Activated naive CD4-positive, alpha-beta T cell treated with anti-CD3 and anti-CD28 coated beads, Interleukin-2, amount 10 ng/mL, durations not matched to agents 7 days and 5 days (primary cell): Measurements from ENCODE around the gene NTN1.

Source experiments
- CTCF ChIA-PET: fragments of 350-600 bp; sonication (Branson Sonifier 250); formaldehyde crosslinking; loops from one replicate; lab custom pipeline; 2021; ENCODE audit warnings: antibody characterized with exemption; lab: Charles Lee
- DNase-seq: peaks from one replicate; pipeline ENCODE4 v3.0.0-alpha.2; 2020
- H3K27ac Mint-ChIP-seq: one replicate; pipeline ENCODE4 v1.8.0; 2021; ENCODE audit warnings: mild to moderate bottlenecking, moderate library complexity, mixed read lengths
- H3K27me3 Mint-ChIP-seq: one replicate; pipeline ENCODE4 v1.8.0; 2021; ENCODE audit warnings: mild to moderate bottlenecking, mixed read lengths
- H3K36me3 Mint-ChIP-seq: one replicate; pipeline ENCODE4 v1.8.0; 2021; ENCODE audit warnings: mixed read lengths
- H3K4me1 Mint-ChIP-seq: one replicate; pipeline ENCODE4 v1.8.0; 2021; ENCODE audit warnings: mixed read lengths
- H3K4me3 Mint-ChIP-seq: one replicate; pipeline ENCODE4 v1.8.0; 2021; ENCODE audit warnings: mild to moderate bottlenecking, moderate library complexity, mixed read lengths
- H3K9me3 Mint-ChIP-seq: one replicate; pipeline ENCODE4 v1.8.0; 2021; ENCODE audit warnings: mixed read lengths

NTN1 gene

GRCh38 chr17:9121186-9121820 lies 100.0 kb downstream of the NTN1 start:
- H3K27me3 Mint-ChIP-seq: peaks cover 3% of the 10 kb centered on the region
- no peaks in the 10 kb centered on the region for H3K4me1 Mint-ChIP-seq
- CTCF ChIA-PET: no interaction called here
- peaks cover 4% of the 10 kb centered on the region for H3K9me3 Mint-ChIP-seq
- no peaks in the 10 kb centered on the region for H3K36me3 Mint-ChIP-seq
- H3K4me3 Mint-ChIP-seq: no peak overlapping the region
- no peak for DNase-seq
- H3K27ac Mint-ChIP-seq: no peak overlapping the region

- H3K27me3 Mint-ChIP-seq: no peaks in the 10 kb centered on the region
- no peak overlapping the region for H3K4me3 Mint-ChIP-seq
- CTCF ChIA-PET: no interaction called here
Observed at GRCh38 chr17:9123594-9124553, 102.6 kb downstream of the NTN1 start.

DNA sequence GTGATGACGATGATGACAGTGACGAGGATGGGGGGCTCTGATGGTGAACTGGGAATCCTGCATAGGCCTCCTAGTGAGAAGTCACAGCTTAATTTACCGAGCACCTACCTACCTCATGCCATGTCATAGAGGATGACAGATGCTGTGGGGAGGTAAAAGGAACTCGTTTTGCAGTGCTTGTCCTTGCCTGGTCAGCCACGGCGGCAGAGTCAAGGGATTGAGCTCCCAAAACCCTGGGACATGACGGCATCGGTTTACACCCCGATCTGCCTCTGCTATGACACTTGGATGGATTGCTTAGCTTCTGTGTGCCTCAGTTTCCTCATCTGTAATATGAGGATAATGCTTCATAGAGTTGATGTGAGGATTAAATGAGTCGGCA lies 103.2 kb downstream of the NTN1 start:
- no peaks in the 10 kb centered on the region for H3K9me3 Mint-ChIP-seq
- no peak for DNase-seq
- H3K4me1 Mint-ChIP-seq: no peaks in the 10 kb centered on the region
- CTCF ChIA-PET: interaction anchor here (0.6 kb wide), 1 partner anchor 350 kb away, joined by 3 read pairs; no protein-coding TSS in a partner anchor
- H3K27me3 Mint-ChIP-seq: no peaks in the 10 kb centered on the region
- H3K27ac Mint-ChIP-seq: no peak overlapping the region
- H3K36me3 Mint-ChIP-seq: no peaks in the 10 kb centered on the region
- H3K4me3 Mint-ChIP-seq: no peak overlapping the region

More at GRCh38 chr17:9123594-9124553, 102.6 kb downstream of the NTN1 start:
- peaks cover under 1% of the 10 kb centered on the region for H3K9me3 Mint-ChIP-seq
- no peaks in the 10 kb centered on the region for H3K4me1 Mint-ChIP-seq
- H3K36me3 Mint-ChIP-seq: no peaks in the 10 kb centered on the region
- no peak overlapping the region for H3K27ac Mint-ChIP-seq
- no peak for DNase-seq

DNA sequence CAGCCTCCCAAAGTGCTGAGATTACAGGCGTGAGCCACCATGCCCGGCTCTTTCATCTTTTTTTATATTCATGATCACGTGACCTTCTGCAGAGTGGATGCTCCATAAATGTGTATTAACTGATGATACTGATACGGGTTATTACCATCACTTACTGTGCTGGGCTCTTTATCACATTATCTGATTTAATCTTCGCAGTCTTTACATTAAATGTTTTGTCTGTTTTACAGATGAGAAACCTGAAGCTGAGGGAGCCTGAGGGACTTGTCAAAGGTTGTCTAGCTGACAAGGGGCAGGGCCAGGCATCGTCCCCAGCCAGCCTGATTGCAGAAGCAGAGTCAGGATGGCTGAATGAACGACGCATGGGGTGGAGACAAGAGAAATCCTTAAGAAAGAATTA lies 104.4 kb downstream of the NTN1 start:
- Mint-ChIP-seq H3K4me3 (no peak overlapping the region), H3K4me1 (no peaks in the 10 kb centered on the region), H3K27me3 (no peaks in the 10 kb centered on the region), H3K36me3 (no peaks in the 10 kb centered on the region), H3K9me3 (no peaks in the 10 kb centered on the region), H3K27ac (no peak overlapping the region)
- CTCF ChIA-PET: no interaction called here
- DNase-seq: no peak

DNA sequence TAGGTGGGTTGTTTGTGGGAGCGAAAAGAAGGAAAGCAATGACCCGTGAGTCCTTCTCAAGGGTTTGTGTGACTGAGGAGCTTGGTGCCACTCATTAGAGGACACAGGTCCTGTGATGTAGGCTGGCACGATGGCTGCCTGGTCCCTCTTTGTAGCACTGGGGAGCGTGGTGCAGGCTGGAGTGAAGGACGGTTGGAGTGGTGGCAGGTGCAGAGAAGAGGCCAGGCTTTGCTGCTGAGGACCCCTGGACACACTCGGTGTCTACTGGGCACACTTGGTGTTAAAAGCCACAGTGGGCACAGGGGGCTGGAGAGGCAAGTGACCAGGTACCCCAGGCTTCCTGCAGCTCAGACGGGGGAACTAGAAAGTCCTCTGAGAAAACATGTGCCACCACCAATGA lies 106.0 kb downstream of the NTN1 start:
- H3K4me3 Mint-ChIP-seq: no peak overlapping the region
- H3K27me3 Mint-ChIP-seq: no peaks in the 10 kb centered on the region
- H3K27ac Mint-ChIP-seq: no peak overlapping the region
- H3K4me1 Mint-ChIP-seq: no peaks in the 10 kb centered on the region
- no peaks in the 10 kb centered on the region for H3K36me3 Mint-ChIP-seq
- DNase-seq: no peak
- H3K9me3 Mint-ChIP-seq: no peaks in the 10 kb centered on the region
- CTCF ChIA-PET: no interaction called here

DNA sequence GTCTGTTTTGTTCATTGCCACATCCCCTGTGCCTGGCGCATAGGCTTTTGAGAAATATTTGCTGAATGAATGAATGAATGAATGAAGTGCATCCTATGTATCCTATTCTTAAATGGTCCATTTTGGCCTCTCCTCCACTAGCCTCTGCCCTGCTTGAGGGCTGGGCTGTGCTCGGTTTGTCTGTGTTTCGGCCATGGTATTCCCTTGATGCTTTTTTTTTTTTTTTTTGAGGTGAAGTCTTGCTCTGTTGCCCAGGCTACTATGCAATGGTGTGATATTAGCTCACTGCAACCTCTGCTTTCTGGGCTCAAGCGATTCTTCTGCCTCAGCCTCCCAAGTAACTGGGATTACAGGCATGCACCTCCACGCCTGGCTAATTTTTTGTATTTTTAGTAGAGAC lies 110.1 kb downstream of the NTN1 start:
- H3K27ac Mint-ChIP-seq: no peak overlapping the region

DNA sequence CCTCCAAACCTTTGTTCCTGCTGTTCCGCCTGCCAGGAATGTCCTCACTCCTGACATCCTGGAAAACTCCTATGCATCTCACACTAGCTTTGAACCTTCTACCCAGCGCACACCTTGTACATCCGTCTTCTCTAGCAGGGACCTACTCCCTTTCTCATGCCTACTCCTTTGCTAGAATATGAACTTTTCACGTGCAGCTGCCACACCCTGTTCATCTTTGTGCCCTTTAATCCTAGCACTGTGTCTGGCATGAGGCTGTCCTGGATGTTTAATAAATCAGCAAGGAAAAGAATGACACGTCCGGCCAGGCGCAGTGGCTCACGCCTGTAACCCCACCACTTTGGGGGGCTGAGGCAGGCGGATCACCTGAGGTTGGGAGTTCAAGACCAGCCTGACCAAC lies 111.0 kb downstream of the NTN1 start:
- H3K27me3 Mint-ChIP-seq: no peaks in the 10 kb centered on the region
- no peak for DNase-seq
- no peak overlapping the region for H3K4me3 Mint-ChIP-seq
- CTCF ChIA-PET: no interaction called here
- no peaks in the 10 kb centered on the region for H3K36me3 Mint-ChIP-seq
- H3K27ac Mint-ChIP-seq: no peak overlapping the region
- H3K4me1 Mint-ChIP-seq: no peaks in the 10 kb centered on the region
- H3K9me3 Mint-ChIP-seq: no peaks in the 10 kb centered on the region

More for the DNA sequence above, 110.1 kb downstream of the NTN1 start:
- Mint-ChIP-seq H3K27me3 (no peaks in the 10 kb centered on the region), H3K4me3 (no peak overlapping the region), H3K9me3 (no peaks in the 10 kb centered on the region), H3K4me1 (no peaks in the 10 kb centered on the region), H3K36me3 (no peaks in the 10 kb centered on the region)
- CTCF ChIA-PET: no interaction called here
- DNase-seq: no peak

GRCh38 chr17:9132944-9133610 lies 111.8 kb downstream of the NTN1 start:
- Mint-ChIP-seq H3K27ac (no peak overlapping the region), H3K27me3 (no peaks in the 10 kb centered on the region), H3K4me3 (no peak overlapping the region), H3K9me3 (no peaks in the 10 kb centered on the region), H3K4me1 (no peaks in the 10 kb centered on the region), H3K36me3 (no peaks in the 10 kb centered on the region)
- CTCF ChIA-PET: interaction anchor here (0.9 kb wide), 1 partner anchor 18 kb away, joined by 3 read pairs; no protein-coding TSS in a partner anchor
- no peak for DNase-seq

DNA sequence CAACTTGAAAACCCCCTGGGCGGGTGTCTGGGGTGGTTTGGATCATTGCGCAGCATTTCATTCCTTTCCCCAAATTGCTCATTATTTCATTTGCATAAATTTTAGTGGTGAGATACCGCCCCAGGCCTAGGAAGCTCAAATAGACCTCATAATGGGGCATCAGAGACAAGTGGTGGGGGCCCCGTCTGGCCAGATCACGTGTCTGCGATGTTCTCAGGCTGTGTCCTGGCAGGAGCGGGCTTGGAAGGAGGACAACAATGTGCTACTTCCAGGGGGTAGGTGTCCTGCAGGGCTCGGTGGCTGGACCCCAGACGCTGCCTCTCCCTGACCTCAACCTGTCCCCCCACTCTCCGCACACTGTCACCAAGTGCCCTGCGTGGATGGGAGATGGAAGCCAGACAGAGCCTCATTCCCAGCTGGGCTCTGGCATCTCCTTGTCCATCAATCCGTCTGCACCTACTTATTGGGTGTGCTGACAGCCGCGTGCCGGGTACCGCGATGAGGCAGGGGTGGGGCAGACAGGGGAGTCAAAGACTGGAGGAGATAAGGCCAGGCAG lies 116.9 kb downstream of the NTN1 start:
- no peak overlapping the region for H3K4me3 Mint-ChIP-seq
- no peaks in the 10 kb centered on the region for H3K9me3 Mint-ChIP-seq
- no peaks in the 10 kb centered on the region for H3K4me1 Mint-ChIP-seq
- H3K27ac Mint-ChIP-seq: no peak overlapping the region
- no peak for DNase-seq
- CTCF ChIA-PET: interaction anchor here (0.6 kb wide), 1 partner anchor 1085 kb away, joined by 3 read pairs; no protein-coding TSS in a partner anchor
- no peaks in the 10 kb centered on the region for H3K27me3 Mint-ChIP-seq
- no peaks in the 10 kb centered on the region for H3K36me3 Mint-ChIP-seq

DNA sequence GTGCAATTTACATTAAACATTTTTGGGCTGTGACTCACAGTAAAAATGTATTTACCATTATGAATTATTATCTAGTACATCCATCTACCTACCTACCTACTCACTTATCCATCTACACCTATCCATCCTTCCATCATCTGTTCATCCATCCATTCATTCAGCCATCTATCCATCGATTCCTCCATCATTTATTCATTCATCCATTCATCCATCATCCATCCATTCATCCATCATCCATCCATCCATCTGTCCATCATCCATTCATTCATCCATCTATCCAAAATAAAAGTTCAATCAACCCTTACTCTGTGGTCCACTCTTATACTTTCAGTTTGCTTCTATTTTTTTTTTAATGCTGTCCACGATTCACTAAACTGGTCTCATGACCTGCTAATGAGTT lies 118.4 kb downstream of the NTN1 start:
- H3K27ac Mint-ChIP-seq: no peak overlapping the region
- H3K4me1 Mint-ChIP-seq: no peaks in the 10 kb centered on the region
- H3K27me3 Mint-ChIP-seq: no peaks in the 10 kb centered on the region
- no peak overlapping the region for H3K4me3 Mint-ChIP-seq
- H3K9me3 Mint-ChIP-seq: no peaks in the 10 kb centered on the region
- no peak for DNase-seq
- no peaks in the 10 kb centered on the region for H3K36me3 Mint-ChIP-seq
- CTCF ChIA-PET: no interaction called here

DNA sequence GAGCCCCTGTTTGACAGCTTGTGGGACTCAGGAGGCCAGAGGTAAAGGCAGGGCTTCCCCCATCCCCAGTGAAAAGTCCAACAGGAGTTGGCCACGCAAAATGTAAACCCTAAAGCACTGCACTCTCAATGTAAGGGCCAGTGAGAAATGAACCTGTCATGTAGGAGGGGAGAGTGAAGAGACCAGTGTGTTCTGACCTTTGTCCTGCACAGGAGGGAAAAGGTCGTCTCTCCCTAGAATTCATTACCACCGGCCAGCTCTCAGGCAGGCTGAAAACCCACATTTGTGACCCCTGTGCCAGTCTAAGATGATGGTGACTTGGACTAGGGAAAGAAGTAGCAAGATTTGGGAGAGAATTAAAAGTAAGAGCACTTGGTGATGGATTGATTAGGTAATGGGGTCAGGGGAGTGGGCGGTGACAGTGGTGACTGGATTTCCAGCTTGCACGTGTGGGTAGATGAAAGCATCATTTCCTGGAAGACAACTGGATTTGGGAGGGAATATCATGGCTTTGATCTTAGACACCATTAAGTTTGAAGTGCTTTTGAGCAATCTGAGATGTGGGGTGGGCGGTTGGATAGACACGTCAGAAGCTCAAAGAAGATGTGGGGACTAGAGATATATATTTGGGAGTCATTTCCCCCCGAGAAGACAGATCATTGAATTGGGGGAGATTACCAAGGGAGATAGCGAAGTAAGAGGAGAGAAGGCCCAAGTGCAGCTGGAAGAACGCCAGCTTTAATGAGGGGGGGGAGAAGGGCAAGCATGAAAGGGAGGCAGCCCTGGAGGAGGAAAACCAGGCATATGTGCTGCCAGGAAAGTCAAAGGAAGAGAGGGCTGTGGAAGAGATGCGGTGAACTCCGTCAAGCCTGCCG lies 119.5 kb downstream of the NTN1 start:
- H3K9me3 Mint-ChIP-seq: no peaks in the 10 kb centered on the region
- no peaks in the 10 kb centered on the region for H3K27me3 Mint-ChIP-seq
- no peak overlapping the region for H3K4me3 Mint-ChIP-seq
- DNase-seq: no peak
- CTCF ChIA-PET: no interaction called here
- no peaks in the 10 kb centered on the region for H3K36me3 Mint-ChIP-seq
- H3K4me1 Mint-ChIP-seq: no peaks in the 10 kb centered on the region
- H3K27ac Mint-ChIP-seq: no peak overlapping the region

GRCh38 chr17:9141425-9141753 lies 120.1 kb downstream of the NTN1 start:
- Mint-ChIP-seq H3K36me3 (no peaks in the 10 kb centered on the region), H3K27ac (no peak overlapping the region), H3K4me3 (no peak overlapping the region), H3K27me3 (no peaks in the 10 kb centered on the region), H3K4me1 (no peaks in the 10 kb centered on the region), H3K9me3 (no peaks in the 10 kb centered on the region)
- no peak for DNase-seq
- CTCF ChIA-PET: no interaction called here

GRCh38 chr17:9142772-9143494 lies 121.6 kb downstream of the NTN1 start:
- H3K27me3 Mint-ChIP-seq: no peaks in the 10 kb centered on the region
- CTCF ChIA-PET: no interaction called here
- DNase-seq: no peak
- no peaks in the 10 kb centered on the region for H3K9me3 Mint-ChIP-seq
- H3K4me1 Mint-ChIP-seq: no peaks in the 10 kb centered on the region
- H3K27ac Mint-ChIP-seq: no peak overlapping the region
- no peak overlapping the region for H3K4me3 Mint-ChIP-seq
- H3K36me3 Mint-ChIP-seq: no peaks in the 10 kb centered on the region
